Measurements from ENCODE around the gene C1orf53.
A peak's percentile ranks its signal among the peaks of the same experiment; 100 is the strongest.
"Not testable (repeated sequence)": the region's sequence is repeated elsewhere in the genome, so short reads cannot be mapped to it uniquely, and the experiment has no call there.

Gene C1orf53

GRCh38 chr1:197921235-197922069, 19.0 kb downstream of the C1orf53 start:
- no peak for DNase-seq (ENCODE audit: low spot score)

GRCh38 chr1:197922070-197922390, 19.6 kb downstream of the C1orf53 start:
- DNase-seq (ENCODE audit: low spot score): no peak

- DNase-seq (ENCODE audit: low spot score): no peak
These were observed 20.6 kb downstream of the C1orf53 start for GRCh38 chr1:197923038-197923437.

GRCh38 chr1:197924516-197925123, 22.2 kb downstream of the C1orf53 start:
- DNase-seq (ENCODE audit: low spot score): peak; percentile 46

GRCh38 chr1:197927908-197928665, 25.7 kb downstream of the C1orf53 start:
- DNase-seq (ENCODE audit: low spot score): no peak

GRCh38 chr1:197928849-197929336, 26.5 kb downstream of the C1orf53 start:
- DNase-seq (ENCODE audit: low spot score): no peak

- no peak for DNase-seq (ENCODE audit: low spot score)
These were observed 30.6 kb downstream of the C1orf53 start for GRCh38 chr1:197933016-197933415.

- DNase-seq (ENCODE audit: low spot score): no peak
These were observed 31.2 kb downstream of the C1orf53 start for GRCh38 chr1:197933647-197934046.

- no peak for DNase-seq (ENCODE audit: low spot score)
These were observed 35.0 kb downstream of the C1orf53 start for GRCh38 chr1:197937381-197937780.

- no peak for DNase-seq (ENCODE audit: low spot score)
These were observed 35.5 kb downstream of the C1orf53 start for GRCh38 chr1:197937892-197938291.

GRCh38 chr1:197939159-197939980, 36.9 kb downstream of the C1orf53 start:
- not testable (repeated sequence) for DNase-seq (ENCODE audit: low spot score)

GRCh38 chr1:197942042-197942441, 39.6 kb downstream of the C1orf53 start:
- no peak for DNase-seq (ENCODE audit: low spot score)

GRCh38 chr1:197944485-197944884, 42.1 kb downstream of the C1orf53 start:
- no peak for DNase-seq (ENCODE audit: low spot score)

GRCh38 chr1:197948926-197949899, 46.8 kb downstream of the C1orf53 start:
- DNase-seq (ENCODE audit: low spot score): no peak

- DNase-seq (ENCODE audit: low spot score): no peak
These were observed 48.7 kb downstream of the C1orf53 start for GRCh38 chr1:197951089-197951488.

GRCh38 chr1:197951617-197952175, 49.3 kb downstream of the C1orf53 start:
- DNase-seq (ENCODE audit: low spot score): no peak

GRCh38 chr1:197953472-197953871, 51.0 kb downstream of the C1orf53 start:
- DNase-seq (ENCODE audit: low spot score): not testable (repeated sequence)

- no peak for DNase-seq (ENCODE audit: low spot score)
These were observed 52.4 kb downstream of the C1orf53 start for GRCh38 chr1:197954718-197955418.

GRCh38 chr1:197955486-197956394, 53.3 kb downstream of the C1orf53 start:
- DNase-seq (ENCODE audit: low spot score): no peak
